Measurements from ENCODE around the gene ADAMTSL2.

The ADAMTSL2 gene

GRCh38 chr9:133578524-133579441, 44.3 kb downstream of the ADAMTSL2 start:
- H3K4me3 ChIP-seq (ENCODE audit: low read length): no peak overlapping the region
- TF ChIP-seq CTCF (conservative IDR thresholded peaks at IDR 0.05; ENCODE audit: low read depth, low read length): no peak
- DNase-seq (ENCODE audit: low read depth): no peak

GRCh38 chr9:133579601-133580418, 45.3 kb downstream of the ADAMTSL2 start:
- no peak for DNase-seq (ENCODE audit: low read depth)
- no peak overlapping the region for H3K4me3 ChIP-seq (ENCODE audit: low read length)
- no peak for TF ChIP-seq CTCF (conservative IDR thresholded peaks at IDR 0.05; ENCODE audit: low read depth, low read length)

DNA sequence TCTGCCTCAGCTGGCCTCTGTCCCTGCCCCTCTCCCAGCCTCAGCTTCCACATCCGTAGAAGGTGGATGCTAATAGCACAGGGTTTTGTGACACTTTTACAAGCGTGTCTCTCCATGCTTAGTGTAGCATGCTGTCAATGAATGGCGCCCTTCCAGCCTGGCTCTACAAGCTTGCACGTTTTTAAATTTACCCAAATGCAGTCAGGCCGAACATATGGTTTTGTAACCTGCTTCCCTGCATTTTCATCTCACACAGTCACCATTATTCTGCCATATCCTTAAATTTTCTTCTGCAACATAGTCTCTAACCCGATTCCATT, 45.9 kb downstream of the ADAMTSL2 start:
- DNase-seq (ENCODE audit: low read depth): no peak
- H3K4me3 ChIP-seq (ENCODE audit: low read length): no peak overlapping the region
- no peak for TF ChIP-seq CTCF (conservative IDR thresholded peaks at IDR 0.05; ENCODE audit: low read depth, low read length)

GRCh38 chr9:133581011-133581410, 46.5 kb downstream of the ADAMTSL2 start:
- H3K4me3 ChIP-seq (ENCODE audit: low read length): no peak overlapping the region
- no peak for TF ChIP-seq CTCF (conservative IDR thresholded peaks at IDR 0.05; ENCODE audit: low read depth, low read length)
- no peak for DNase-seq (ENCODE audit: low read depth)

- no peak overlapping the region for H3K4me3 ChIP-seq (ENCODE audit: low read length)
- TF ChIP-seq CTCF (conservative IDR thresholded peaks at IDR 0.05; ENCODE audit: low read depth, low read length): no peak
- no peak for DNase-seq (ENCODE audit: low read depth)
Observed at GRCh38 chr9:133581513-133582343, 47.2 kb downstream of the ADAMTSL2 start.

DNA sequence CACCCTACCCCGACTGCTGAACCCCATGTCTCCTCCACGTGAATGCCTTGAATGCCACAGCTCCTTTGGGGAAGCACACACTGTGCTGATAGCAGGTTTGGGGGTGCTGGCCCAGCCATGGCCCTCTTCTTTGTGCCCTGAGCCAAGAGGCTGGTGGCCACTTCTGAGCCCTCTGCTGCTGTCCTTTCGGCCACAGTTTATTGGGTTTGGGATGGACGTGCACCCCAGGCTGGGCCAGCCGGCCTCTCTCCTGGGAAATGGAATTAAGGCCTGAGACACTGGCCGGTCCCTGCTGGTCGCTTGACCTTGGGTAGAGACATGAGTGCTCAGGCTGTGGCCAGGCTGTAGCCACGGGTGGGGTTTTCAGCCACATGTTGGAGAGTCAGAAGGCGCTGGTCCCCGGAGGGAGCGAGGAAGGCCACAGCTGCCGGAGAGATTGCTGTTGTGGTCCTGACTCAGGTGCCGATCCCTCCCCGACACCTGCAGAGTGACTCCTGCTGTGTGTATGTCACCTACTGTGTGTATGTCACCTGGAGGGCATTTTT, 48.1 kb downstream of the ADAMTSL2 start:
- no peak for TF ChIP-seq CTCF (conservative IDR thresholded peaks at IDR 0.05; ENCODE audit: low read depth, low read length)
- no peak for DNase-seq (ENCODE audit: low read depth)
- H3K4me3 ChIP-seq (ENCODE audit: low read length): no peak overlapping the region

All from retinal pigment epithelial cell (primary cell).